Cardiac muscle cell (in vitro differentiated cells and primary cell): ENCODE data around the gene C17orf50. TPM values are rescaled to one million over a fixed set of nuclear protein-coding genes. Genes with fewer than 3 reads are reported as not detected.
A peak's percentile ranks its signal among the peaks of the same experiment; 100 is the strongest.

Source experiments
- DNase-seq, 2 donors: peaks; one replicate each; pipeline versions ENCODE4 v3.0.0 to v3.0.0-alpha.2; 2010 to 2017; ENCODE audit warnings: low read depth in 1 of 2, low spot score in 1 of 2
- H3K27ac ChIP-seq: fragments of 200-600 bp; sonication (generic); 2 replicates; pipeline ENCODE4 v1.5.1; 2016
- H3K27me3 ChIP-seq: fragments of 200-600 bp; sonication (generic); 2 replicates; pipeline ENCODE4 v1.6.0; 2016; ENCODE audit warnings: control low read depth
- H3K36me3 ChIP-seq: fragments of 200-600 bp; sonication (generic); 2 replicates; pipeline ENCODE4 v1.5.1; 2016; ENCODE audit warnings: control low read depth
- H3K4me1 ChIP-seq: fragments of 200-600 bp; sonication (generic); 2 replicates; pipeline ENCODE4 v1.8.1; 2017; ENCODE audit warnings: low read depth, mild to moderate bottlenecking, mixed run types
- H3K4me3 ChIP-seq: fragments of 200-600 bp; sonication (generic); 2 replicates; pipeline ENCODE4 v1.5.1; 2016; ENCODE audit warnings: mild to moderate bottlenecking
- H3K9me3 ChIP-seq: fragments of 200-600 bp; sonication (generic); 2 replicates; pipeline ENCODE4 v1.5.1; 2017; ENCODE audit warnings: low read depth, mild to moderate bottlenecking, control low read depth
- polyA plus RNA-seq: library from polyadenylated mRNA; unstranded; fragments of >200 nt; fragmentation: Nextera tagmentation; extraction: Ambion mirVana; gene quantifications from 2 replicates; pipeline ENCODE4 v1.2.1, GENCODE V29; 2016
- total RNA-seq: library from RNA; depleted of rRNA; stranded (reverse); fragments of >200 nt; gene quantifications from 2 replicates; pipeline ENCODE4 v1.2.3, GENCODE V29; 2016
- TF ChIP-seq, protein P1 (sequence below): IDR thresholded peaks from 2 replicates; pipeline ENCODE4 v1.5.1; 2012; ENCODE audit warnings: low read depth, mild to moderate bottlenecking, low read length

Gene C17orf50
- total and polyA plus RNA-seq, 2 experiments from 2014 or later, result 0.74 to 1.2 TPM

DNA sequence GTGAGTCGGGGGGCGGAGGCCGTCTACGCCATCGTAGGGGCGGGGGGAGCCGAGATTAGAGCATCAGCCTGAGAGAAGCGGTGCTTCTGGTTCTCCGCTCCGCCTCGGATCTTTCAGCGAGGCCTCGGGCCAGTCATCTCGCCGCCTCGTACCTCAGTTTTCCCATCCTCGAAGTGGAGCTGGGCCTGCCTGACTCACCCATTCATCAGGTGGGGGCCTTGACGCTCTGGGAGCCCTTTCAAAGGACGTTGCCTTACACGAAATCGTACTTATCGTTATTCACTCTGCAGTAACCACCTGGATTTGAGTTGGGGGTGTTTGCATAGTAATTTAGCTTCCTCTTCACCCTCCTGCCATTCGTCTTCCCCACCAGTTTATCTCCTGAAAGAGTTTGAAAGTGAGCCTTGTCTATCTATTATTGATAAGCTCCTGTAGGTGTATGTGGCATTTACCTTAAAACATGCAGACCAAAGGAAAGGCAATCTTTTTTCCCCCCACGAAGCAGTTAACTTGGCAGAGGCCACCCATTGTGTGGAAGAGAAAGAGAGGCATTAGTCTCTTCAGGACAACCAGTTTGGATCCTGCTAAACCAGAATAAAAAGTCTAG lies 49.3 kb downstream of the C17orf50 start:
- no peak for DNase-seq
- peaks cover 14% of the 10 kb centered on the region for H3K4me1 ChIP-seq
- H3K27ac ChIP-seq, result peak overlapping the region; percentile 98
- H3K36me3 ChIP-seq, result no peaks in the 10 kb centered on the region
- H3K27me3 ChIP-seq, result no peaks in the 10 kb centered on the region
- peak overlapping the region; percentile 75 for H3K4me3 ChIP-seq
- TF ChIP-seq, protein P1, sequence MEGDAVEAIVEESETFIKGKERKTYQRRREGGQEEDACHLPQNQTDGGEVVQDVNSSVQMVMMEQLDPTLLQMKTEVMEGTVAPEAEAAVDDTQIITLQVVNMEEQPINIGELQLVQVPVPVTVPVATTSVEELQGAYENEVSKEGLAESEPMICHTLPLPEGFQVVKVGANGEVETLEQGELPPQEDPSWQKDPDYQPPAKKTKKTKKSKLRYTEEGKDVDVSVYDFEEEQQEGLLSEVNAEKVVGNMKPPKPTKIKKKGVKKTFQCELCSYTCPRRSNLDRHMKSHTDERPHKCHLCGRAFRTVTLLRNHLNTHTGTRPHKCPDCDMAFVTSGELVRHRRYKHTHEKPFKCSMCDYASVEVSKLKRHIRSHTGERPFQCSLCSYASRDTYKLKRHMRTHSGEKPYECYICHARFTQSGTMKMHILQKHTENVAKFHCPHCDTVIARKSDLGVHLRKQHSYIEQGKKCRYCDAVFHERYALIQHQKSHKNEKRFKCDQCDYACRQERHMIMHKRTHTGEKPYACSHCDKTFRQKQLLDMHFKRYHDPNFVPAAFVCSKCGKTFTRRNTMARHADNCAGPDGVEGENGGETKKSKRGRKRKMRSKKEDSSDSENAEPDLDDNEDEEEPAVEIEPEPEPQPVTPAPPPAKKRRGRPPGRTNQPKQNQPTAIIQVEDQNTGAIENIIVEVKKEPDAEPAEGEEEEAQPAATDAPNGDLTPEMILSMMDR, result no peak
- H3K9me3 ChIP-seq, result no peaks in the 10 kb centered on the region

GRCh38 chr17:35811759-35812158 lies 51.1 kb downstream of the C17orf50 start:
- Histone ChIP-seq H3K36me3 (no peaks in the 10 kb centered on the region), H3K4me3 (peak overlapping the region; percentile 75), H3K9me3 (no peaks in the 10 kb centered on the region), H3K27me3 (no peaks in the 10 kb centered on the region), H3K27ac (no peak overlapping the region), H3K4me1 (peaks cover 14% of the 10 kb centered on the region)
- TF ChIP-seq, protein P1, result no peak
- no peak for DNase-seq

DNA sequence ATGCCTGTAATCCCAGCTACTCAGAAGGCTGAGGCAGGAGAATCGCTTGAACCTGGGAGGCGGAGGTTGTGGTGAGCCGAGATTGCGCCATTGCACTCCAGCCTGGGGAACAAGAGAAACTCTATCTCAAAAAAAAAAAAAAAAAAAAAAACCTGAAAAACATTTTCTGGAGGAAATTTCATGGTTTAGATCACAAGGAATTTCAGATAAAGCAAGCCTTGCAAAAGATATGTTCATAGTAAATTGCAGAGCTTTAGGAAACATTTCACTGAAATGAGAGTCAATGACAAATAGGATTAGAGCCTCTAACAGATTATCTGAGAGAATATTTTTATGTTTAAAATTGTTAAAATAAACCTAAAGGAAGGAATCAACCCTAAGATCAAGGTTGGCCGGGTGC lies 51.8 kb downstream of the C17orf50 start:
- Histone ChIP-seq H3K27me3 (no peaks in the 10 kb centered on the region), H3K27ac (no peak overlapping the region), H3K9me3 (no peaks in the 10 kb centered on the region), H3K4me1 (peaks cover 14% of the 10 kb centered on the region), H3K36me3 (no peaks in the 10 kb centered on the region), H3K4me3 (no peak overlapping the region)
- TF ChIP-seq, protein P1, result no peak
- DNase-seq, result peak in 1 of 2 donors; percentile 41

Other genes starting within 250 kb of the C17orf50 start
- not detected in 2 replicates for gene SLFN12L, start 223.2 kb upstream of the C17orf50 start, total RNA-seq
- not detected in 2 replicates for gene SLFN12L, start 223.2 kb upstream of the C17orf50 start, polyA plus RNA-seq
- gene SLFN14, start 200.1 kb upstream of the C17orf50 start, total RNA-seq, result 0.07 and 0.21 TPM in 2 replicates
- gene SLFN14, start 200.1 kb upstream of the C17orf50 start, polyA plus RNA-seq, result 0.12 and 0.89 TPM in 2 replicates
- gene PEX12, start 182.3 kb upstream of the C17orf50 start, total RNA-seq, result 8.3 and 8.6 TPM in 2 replicates
- 6.1 and 9.7 TPM in 2 replicates for gene PEX12, start 182.3 kb upstream of the C17orf50 start, polyA plus RNA-seq
- gene AP2B1, start 173.6 kb upstream of the C17orf50 start, total RNA-seq, result 83.5 and 90.9 TPM in 2 replicates
- 54.7 and 89.2 TPM in 2 replicates for gene AP2B1, start 173.6 kb upstream of the C17orf50 start, polyA plus RNA-seq
- 108 and 116 TPM in 2 replicates for gene RASL10B, start 29.2 kb upstream of the C17orf50 start, total RNA-seq
- 71.6 and 94.4 TPM in 2 replicates for gene RASL10B, start 29.2 kb upstream of the C17orf50 start, polyA plus RNA-seq
- gene GAS2L2, start 7.6 kb upstream of the C17orf50 start, total RNA-seq, result 0.18 TPM in 1 of 2 replicates, not detected in the other
- 0.11 TPM in 1 of 2 replicates, not detected in the other for gene GAS2L2, start 7.6 kb upstream of the C17orf50 start, polyA plus RNA-seq
- 0.39 TPM in 1 of 2 replicates, not detected in the other for gene MMP28, start 34.8 kb downstream of the C17orf50 start, total RNA-seq
- 0.84 and 0.94 TPM in 2 replicates for gene MMP28, start 34.8 kb downstream of the C17orf50 start, polyA plus RNA-seq
- 33.4 and 75.2 TPM in 2 replicates for gene TAF15, start 48.6 kb downstream of the C17orf50 start, total RNA-seq
- gene TAF15, start 48.6 kb downstream of the C17orf50 start, polyA plus RNA-seq, result 27.2 and 31.1 TPM in 2 replicates
- not detected in 2 replicates for gene HEATR9, start 108.0 kb downstream of the C17orf50 start, total RNA-seq
- gene HEATR9, start 108.0 kb downstream of the C17orf50 start, polyA plus RNA-seq, result 0.09 and 0.36 TPM in 2 replicates
- gene CCL5, start 119.5 kb downstream of the C17orf50 start, total RNA-seq, result not detected in 2 replicates
- 0.10 TPM in 1 of 2 replicates, not detected in the other for gene CCL5, start 119.5 kb downstream of the C17orf50 start, polyA plus RNA-seq
- gene RDM1, start 169.9 kb downstream of the C17orf50 start, total RNA-seq, result 0.35 and 6.4 TPM in 2 replicates
- gene RDM1, start 169.9 kb downstream of the C17orf50 start, polyA plus RNA-seq, result 2.6 and 17.8 TPM in 2 replicates
- not detected in 2 replicates for gene LYZL6, start 182.8 kb downstream of the C17orf50 start, total RNA-seq
- gene LYZL6, start 182.8 kb downstream of the C17orf50 start, polyA plus RNA-seq, result not detected in 2 replicates
- not detected in 2 replicates for gene CCL16, start 220.6 kb downstream of the C17orf50 start, total RNA-seq
- not detected in 2 replicates for gene CCL16, start 220.6 kb downstream of the C17orf50 start, polyA plus RNA-seq
- gene CCL14, start 225.8 kb downstream of the C17orf50 start, total RNA-seq, result not detected in 2 replicates
- not detected in 2 replicates for gene CCL14, start 225.8 kb downstream of the C17orf50 start, polyA plus RNA-seq
- not detected in 2 replicates for gene CCL15, start 240.7 kb downstream of the C17orf50 start, total RNA-seq
- gene CCL15, start 240.7 kb downstream of the C17orf50 start, polyA plus RNA-seq, result not detected in 2 replicates